Keratinocyte (primary cell): ENCODE measurements around the gene PGM2L1.

Experiments
- CTCF ChIP-seq, 3 experiments: IDR thresholded peaks in 1 of 3; conservative IDR thresholded peaks in 1 of 3; optimal IDR thresholded peaks in 1 of 3; 2 replicates in 2 of 3; 3 replicates in 1 of 3; pipeline versions ENCODE3 to v1.5.1; 2011; ENCODE audit warnings: low read length in 3 of 3, mild to moderate bottlenecking in 3 of 3, moderate library complexity in 2 of 3, control low read depth in 1 of 3, inconsistent platforms in 1 of 3; ENCODE audit not compliant: insufficient read depth in 2 of 3; ENCODE audit errors: extremely low read depth in 1 of 3
- EZH2 ChIP-seq: IDR thresholded peaks from one replicate; pipeline ENCODE4 v1.6.1; 2012; ENCODE audit warnings: inconsistent platforms, mild to moderate bottlenecking, low read length, moderate library complexity

GRCh38 chr11:74319139-74319816 is 79.0 kb downstream of the PGM2L1 start:
- TF ChIP-seq CTCF (optimal IDR thresholded peaks at IDR 0.05 in 1 of 3, IDR thresholded peaks at IDR 0.05 in 1 of 3, conservative IDR thresholded peaks at IDR 0.05 in 1 of 3; ENCODE audit: extremely low read depth in 1 of 3, insufficient read depth in 2 of 3, low read length in 3 of 3) (no peak), EZH2 (no peak)
